NCI-H526 treated with DMSO at 0.1 percent for 48 hours (cell line): ENCODE data around the gene BORCS8.
A peak's percentile ranks its signal among the peaks of the same experiment; 100 is the strongest.
"Not testable (repeated sequence)": the region's sequence is repeated elsewhere in the genome, so short reads cannot be mapped to it uniquely, and the experiment has no call there.

Source experiments
- DNase-seq: peaks from one replicate; lab custom pipeline; 2025; lab: John Stamatoyannopoulos, UW

BORCS8 gene

GRCh38 chr19:19148504-19148903 lies 43.4 kb downstream of the BORCS8 start:
- DNase-seq: not testable (repeated sequence)

GRCh38 chr19:19147344-19147743 lies 44.6 kb downstream of the BORCS8 start:
- no peak for DNase-seq

- DNase-seq: no peak
These were observed 45.1 kb downstream of the BORCS8 start for GRCh38 chr19:19146865-19147264.

GRCh38 chr19:19145684-19146608 lies 46.0 kb downstream of the BORCS8 start:
- no peak for DNase-seq

- no peak for DNase-seq
These were observed 46.7 kb downstream of the BORCS8 start for GRCh38 chr19:19145281-19145680.

- no peak for DNase-seq
These were observed 49.6 kb downstream of the BORCS8 start for GRCh38 chr19:19142347-19142746.

GRCh38 chr19:19140476-19140875 lies 51.5 kb downstream of the BORCS8 start:
- DNase-seq: no peak

GRCh38 chr19:19139876-19140229 lies 52.1 kb downstream of the BORCS8 start:
- no peak for DNase-seq

GRCh38 chr19:19138109-19138981 lies 53.6 kb downstream of the BORCS8 start, which contains the start of gene TMEM161A:
Gene TMEM161A (minus strand): TSS chr19:19138478. CDS start chr19:19138428, 50 bp downstream.
- DNase-seq: peak; percentile 80

- DNase-seq: no peak
These were observed 54.3 kb downstream of the BORCS8 start for GRCh38 chr19:19137556-19138108.

- not testable (repeated sequence) for DNase-seq
These were observed 56.2 kb downstream of the BORCS8 start for GRCh38 chr19:19135713-19136112.

- peak; percentile 20 for DNase-seq
These were observed 57.2 kb downstream of the BORCS8 start for GRCh38 chr19:19134687-19135158.

GRCh38 chr19:19133985-19134384 lies 58.0 kb downstream of the BORCS8 start:
- DNase-seq: no peak

GRCh38 chr19:19132912-19133311 lies 59.0 kb downstream of the BORCS8 start:
- no peak for DNase-seq

GRCh38 chr19:19131989-19132388 lies 60.0 kb downstream of the BORCS8 start:
- DNase-seq: no peak
